BE2C (cell line): ENCODE data around the gene CUEDC2. TPM values are rescaled to one million over a fixed set of nuclear protein-coding genes. Genes with fewer than 3 reads are reported as not detected.

Source experiments
- DNase-seq: peaks from one replicate; pipeline ENCODE4 v3.0.0-alpha.2; 2020
- H3K27me3 ChIP-seq: fragments of 250-450 bp; sonication (Bioruptor Pico); 2 replicates; pipeline ENCODE4 v1.5.1; 2020; ENCODE audit warnings: mild to moderate bottlenecking
- H3K36me3 ChIP-seq: fragments of 250-450 bp; sonication (Bioruptor Pico); 2 replicates; pipeline ENCODE4 v1.5.1; 2020; ENCODE audit warnings: mild to moderate bottlenecking
- H3K4me1 ChIP-seq: fragments of 250-450 bp; sonication (Bioruptor Pico); 2 replicates; pipeline ENCODE4 v1.5.1; 2020
- H3K4me3 ChIP-seq: 2 replicates; pipeline ENCODE4 v1.5.1; 2011; ENCODE audit warnings: low read depth, low read length
- H3K9me3 ChIP-seq: fragments of 250-450 bp; sonication (Bioruptor Pico); 2 replicates; pipeline ENCODE4 v1.5.1; 2020
- CTCF ChIP-seq: IDR thresholded peaks from 2 replicates; pipeline ENCODE4 v1.5.1; 2012; ENCODE audit warnings: mild to moderate bottlenecking, low read depth, low read length
- polyA plus RNA-seq: library from polyadenylated mRNA; unstranded; fragments of >200 nt; gene quantifications from one replicate; pipeline ENCODE4 v1.2.1, GENCODE V29; 2012; ENCODE audit warnings: low read depth, missing spikeins; ENCODE audit not compliant: insufficient read length, insufficient read depth

The CUEDC2 gene
- 128 TPM for polyA plus RNA-seq

- Histone ChIP-seq H3K4me1 (no peaks in the 10 kb centered on the region), H3K27me3 (no peaks in the 10 kb centered on the region), H3K36me3 (no peaks in the 10 kb centered on the region), H3K4me3 (peak within 1 kb of the TSS; percentile 91), H3K9me3 (no peaks in the 10 kb centered on the region)
- peak; percentile 93 for DNase-seq
- no peak for TF ChIP-seq CTCF
Observed at GRCh38 chr10:102432162-102432950, at the start of gene CUEDC2. Gene CUEDC2 (minus strand): TSS chr10:102432574. CDS start chr10:102425188, 7,386 bp downstream.

- H3K9me3 ChIP-seq: no peaks in the 10 kb centered on the region
- peaks cover 64% of the 10 kb centered on the region for H3K36me3 ChIP-seq
- H3K4me1 ChIP-seq: peaks cover 9% of the 10 kb centered on the region
- no peak for TF ChIP-seq CTCF
- H3K27me3 ChIP-seq: no peaks in the 10 kb centered on the region
- no peak for DNase-seq
- H3K4me3 ChIP-seq: no peak overlapping the region
Observed at GRCh38 chr10:102480396-102480795, 48.0 kb upstream of the CUEDC2 start.

- TF ChIP-seq CTCF: no peak
- Histone ChIP-seq H3K27me3 (no peaks in the 10 kb centered on the region), H3K4me1 (peaks cover 9% of the 10 kb centered on the region), H3K4me3 (no peak overlapping the region), H3K9me3 (no peaks in the 10 kb centered on the region), H3K36me3 (peaks cover 57% of the 10 kb centered on the region)
- DNase-seq: no peak
Observed at GRCh38 chr10:102479651-102480050, 47.3 kb upstream of the CUEDC2 start.

GRCh38 chr10:102476466-102477141, 44.2 kb upstream of the CUEDC2 start:
- Histone ChIP-seq H3K27me3 (no peaks in the 10 kb centered on the region), H3K9me3 (no peaks in the 10 kb centered on the region), H3K36me3 (peaks cover 33% of the 10 kb centered on the region), H3K4me3 (no peak overlapping the region), H3K4me1 (peaks cover 9% of the 10 kb centered on the region)
- no peak for DNase-seq
- no peak for TF ChIP-seq CTCF

GRCh38 chr10:102475451-102476040, 43.2 kb upstream of the CUEDC2 start:
- DNase-seq: no peak
- peaks cover 22% of the 10 kb centered on the region for H3K36me3 ChIP-seq
- no peaks in the 10 kb centered on the region for H3K27me3 ChIP-seq
- no peaks in the 10 kb centered on the region; the same call in 1 of the 2 replicates for H3K4me1 ChIP-seq
- H3K4me3 ChIP-seq: no peak overlapping the region
- no peak for TF ChIP-seq CTCF
- no peaks in the 10 kb centered on the region for H3K9me3 ChIP-seq
